Measurements from ENCODE around the gene WDR72. TPM values are rescaled to one million over a fixed set of nuclear protein-coding genes. Genes with fewer than 3 reads are reported as not detected.

WDR72 gene
- total and polyA plus RNA-seq, 7 experiments from 2014 or later: not detected

GRCh38 chr15:53681056-53681455 lies 78.4 kb downstream of the WDR72 start:
- no peaks in the 10 kb centered on the region for H3K36me3 ChIP-seq (ENCODE audit: control insufficient read depth in 2 of 3, insufficient read depth in 3 of 3, low read length in 3 of 3)
- Mint-ChIP-seq H3K4me3 (no peak overlapping the region), H3K27ac (no peak overlapping the region), H3K36me3 (no peaks in the 10 kb centered on the region), H3K4me1 (no peaks in the 10 kb centered on the region), H3K9me3 (peaks cover 0 to 7% (median 0%) of the 10 kb centered on the region in 11 donors), H3K27me3 (peaks cover 0 to 14% (median 0%) of the 10 kb centered on the region in 5 donors)
- H3K27ac ChIP-seq (ENCODE audit: low read depth, low read length): no peak overlapping the region
- CTCF ChIA-PET: no interaction called here
- no peak for ATAC-seq
- H3K27me3 ChIP-seq (ENCODE audit: control insufficient read depth in 2 of 2, insufficient read depth in 2 of 2, low read length in 2 of 2): no peaks in the 10 kb centered on the region
- H3K9me3 ChIP-seq (ENCODE audit: control insufficient read depth in 2 of 3, low read length in 3 of 3): no peaks in the 10 kb centered on the region
- no peaks in the 10 kb centered on the region for H3K4me1 ChIP-seq (ENCODE audit: control insufficient read depth in 2 of 2, insufficient read depth in 2 of 2, low read length in 2 of 2)
- POLR2A ChIA-PET: no interaction called here
- DNase-seq: no peak
- H3K4me3 ChIP-seq (ENCODE audit: low read length): no peak overlapping the region
- intact Hi-C loops (cut with micrococcal nuclease): no loop called here

DNA sequence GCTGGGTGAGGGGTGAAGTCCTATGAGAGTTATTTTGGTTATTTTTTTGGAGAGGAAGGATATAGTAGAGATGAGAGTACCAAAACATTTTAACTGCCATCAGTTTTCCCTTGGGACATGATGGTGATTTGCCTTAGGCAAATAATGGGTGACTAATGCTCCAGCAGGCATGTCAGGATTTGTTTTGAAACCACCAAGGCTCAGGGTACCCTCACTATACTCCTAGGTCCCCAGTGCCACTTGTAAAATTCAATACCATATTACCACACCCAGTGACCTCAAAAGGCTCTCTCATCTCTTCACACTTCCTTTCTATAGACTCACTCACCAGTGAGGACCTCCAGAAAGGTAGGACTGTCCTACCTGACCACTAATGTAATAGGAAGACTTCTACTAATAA lies 83.6 kb downstream of the WDR72 start:
- Mint-ChIP-seq H3K4me3 (no peak overlapping the region), H3K36me3 (no peaks in the 10 kb centered on the region), H3K27ac (no peak overlapping the region), H3K4me1 (no peaks in the 10 kb centered on the region), H3K27me3 (peaks cover 0 to 8% (median 3%) of the 10 kb centered on the region in 5 donors), H3K9me3 (peaks cover 0 to 7% (median 0%) of the 10 kb centered on the region in 11 donors)
- CTCF ChIA-PET: no interaction called here
- no peak for ATAC-seq
- no peak overlapping the region for H3K4me3 ChIP-seq (ENCODE audit: low read length)
- intact Hi-C loops (cut with micrococcal nuclease): no loop called here
- POLR2A ChIA-PET: no interaction called here
- H3K9me3 ChIP-seq (ENCODE audit: control insufficient read depth in 2 of 3, low read length in 3 of 3): no peaks in the 10 kb centered on the region
- no peaks in the 10 kb centered on the region for H3K36me3 ChIP-seq (ENCODE audit: control insufficient read depth in 2 of 3, insufficient read depth in 3 of 3, low read length in 3 of 3)
- H3K27me3 ChIP-seq (ENCODE audit: control insufficient read depth in 2 of 2, insufficient read depth in 2 of 2, low read length in 2 of 2): no peaks in the 10 kb centered on the region
- H3K27ac ChIP-seq (ENCODE audit: low read depth, low read length): no peak overlapping the region
- no peaks in the 10 kb centered on the region for H3K4me1 ChIP-seq (ENCODE audit: control insufficient read depth in 2 of 2, insufficient read depth in 2 of 2, low read length in 2 of 2)
- DNase-seq: no peak

DNA sequence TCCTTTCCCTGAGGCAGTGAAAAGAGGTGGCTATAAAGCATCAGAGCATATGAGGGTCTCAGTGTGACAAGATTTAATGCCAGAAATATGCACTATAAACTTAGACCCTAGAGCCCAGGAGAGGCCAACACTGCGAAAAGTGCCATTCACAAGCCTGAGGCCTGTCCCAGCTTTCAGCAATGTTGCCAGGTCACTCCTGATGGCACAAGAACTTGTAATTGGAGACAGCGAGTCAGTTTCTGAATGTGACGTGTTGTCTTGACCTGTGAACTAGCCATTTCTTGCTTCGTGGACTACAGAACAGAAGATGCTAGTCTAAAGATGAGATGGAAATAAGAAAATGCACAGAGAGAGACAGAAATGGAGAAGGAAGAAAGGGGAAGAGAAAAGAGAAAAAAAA lies 87.9 kb downstream of the WDR72 start:
- Mint-ChIP-seq H3K36me3 (no peaks in the 10 kb centered on the region), H3K4me1 (no peaks in the 10 kb centered on the region), H3K27me3 (peaks cover 0 to 6% (median 0%) of the 10 kb centered on the region in 5 donors), H3K4me3 (no peak overlapping the region), H3K9me3 (no peaks in the 10 kb centered on the region), H3K27ac (no peak overlapping the region)
- Histone ChIP-seq H3K36me3 (ENCODE audit: control insufficient read depth in 2 of 3, insufficient read depth in 3 of 3, low read length in 3 of 3) (no peaks in the 10 kb centered on the region), H3K4me3 (ENCODE audit: low read length) (no peak overlapping the region), H3K27ac (ENCODE audit: low read depth, low read length) (no peak overlapping the region), H3K9me3 (ENCODE audit: control insufficient read depth in 2 of 3, low read length in 3 of 3) (no peaks in the 10 kb centered on the region), H3K4me1 (ENCODE audit: control insufficient read depth in 2 of 2, insufficient read depth in 2 of 2, low read length in 2 of 2) (no peaks in the 10 kb centered on the region), H3K27me3 (ENCODE audit: control insufficient read depth in 2 of 2, insufficient read depth in 2 of 2, low read length in 2 of 2) (no peaks in the 10 kb centered on the region)
- intact Hi-C loops (cut with micrococcal nuclease): no loop called here
- ATAC-seq (no peak), DNase-seq (no peak)
- POLR2A ChIA-PET: no interaction called here
- CTCF ChIA-PET: no interaction called here

DNA sequence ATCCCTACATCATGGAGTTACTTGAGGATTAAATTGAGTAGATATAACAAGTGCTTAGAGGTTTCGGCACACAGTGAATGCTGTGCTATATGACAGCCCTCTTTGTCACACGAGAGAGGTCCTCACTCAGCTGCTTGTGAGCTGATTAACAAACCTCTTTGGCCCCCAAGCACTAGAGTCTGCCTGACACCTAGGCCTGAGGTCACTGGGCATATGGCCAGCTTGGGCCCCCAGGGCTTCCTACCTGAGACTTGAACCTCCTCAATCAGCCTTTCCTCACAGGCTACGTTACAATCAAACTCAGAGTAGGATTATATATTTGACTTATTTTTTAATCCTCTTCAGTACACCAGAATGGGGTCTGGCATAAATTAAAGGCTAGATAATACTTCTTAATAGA lies 88.8 kb downstream of the WDR72 start:
- Histone ChIP-seq H3K27ac (ENCODE audit: low read depth, low read length) (no peak overlapping the region), H3K36me3 (ENCODE audit: control insufficient read depth in 2 of 3, insufficient read depth in 3 of 3, low read length in 3 of 3) (no peaks in the 10 kb centered on the region), H3K9me3 (ENCODE audit: control insufficient read depth in 2 of 3, low read length in 3 of 3) (no peaks in the 10 kb centered on the region), H3K4me1 (ENCODE audit: control insufficient read depth in 2 of 2, insufficient read depth in 2 of 2, low read length in 2 of 2) (no peaks in the 10 kb centered on the region), H3K27me3 (ENCODE audit: control insufficient read depth in 2 of 2, insufficient read depth in 2 of 2, low read length in 2 of 2) (no peaks in the 10 kb centered on the region), H3K4me3 (ENCODE audit: low read length) (no peak overlapping the region)
- Mint-ChIP-seq H3K36me3 (no peaks in the 10 kb centered on the region), H3K27me3 (peaks cover 0 to 6% (median 0%) of the 10 kb centered on the region in 5 donors), H3K4me1 (no peaks in the 10 kb centered on the region), H3K9me3 (no peaks in the 10 kb centered on the region), H3K27ac (no peak overlapping the region), H3K4me3 (no peak overlapping the region)
- CTCF ChIA-PET: no interaction called here
- intact Hi-C loops (cut with micrococcal nuclease): no loop called here
- POLR2A ChIA-PET: no interaction called here
- DNase-seq: no peak
- ATAC-seq: no peak

GRCh38 chr15:53665930-53666329 lies 93.5 kb downstream of the WDR72 start:
- no peaks in the 10 kb centered on the region for H3K36me3 ChIP-seq (ENCODE audit: control insufficient read depth in 2 of 3, insufficient read depth in 3 of 3, low read length in 3 of 3)
- intact Hi-C loops (cut with micrococcal nuclease): no loop called here
- POLR2A ChIA-PET: no interaction called here
- no peaks in the 10 kb centered on the region for H3K27me3 ChIP-seq (ENCODE audit: control insufficient read depth in 2 of 2, insufficient read depth in 2 of 2, low read length in 2 of 2)
- H3K27ac Mint-ChIP-seq: no peak overlapping the region
- H3K27me3 Mint-ChIP-seq: peaks cover 0 to 6% (median 0%) of the 10 kb centered on the region in 5 donors
- H3K27ac ChIP-seq (ENCODE audit: low read depth, low read length): no peak overlapping the region
- H3K36me3 Mint-ChIP-seq: no peaks in the 10 kb centered on the region
- H3K4me1 ChIP-seq (ENCODE audit: control insufficient read depth in 2 of 2, insufficient read depth in 2 of 2, low read length in 2 of 2): no peaks in the 10 kb centered on the region
- CTCF ChIA-PET: no interaction called here
- H3K9me3 Mint-ChIP-seq: no peaks in the 10 kb centered on the region
- H3K4me1 Mint-ChIP-seq: no peaks in the 10 kb centered on the region
- H3K4me3 ChIP-seq (ENCODE audit: low read length): no peak overlapping the region
- DNase-seq: no peak
- H3K9me3 ChIP-seq (ENCODE audit: control insufficient read depth in 2 of 3, low read length in 3 of 3): no peaks in the 10 kb centered on the region
- H3K4me3 Mint-ChIP-seq: no peak overlapping the region
- ATAC-seq: no peak

GRCh38 chr15:53658827-53659555 lies 100.5 kb downstream of the WDR72 start:
- intact Hi-C loops (cut with micrococcal nuclease): no loop called here
- ChIA-PET POLR2A (no interaction called here), CTCF (no interaction called here)
- no peak for ATAC-seq
- H3K36me3 ChIP-seq (ENCODE audit: control insufficient read depth in 2 of 3, insufficient read depth in 3 of 3, low read length in 3 of 3): no peaks in the 10 kb centered on the region
- Mint-ChIP-seq H3K36me3 (no peaks in the 10 kb centered on the region), H3K27me3 (peaks cover 0 to 4% (median 0%) of the 10 kb centered on the region in 5 donors), H3K27ac (no peak overlapping the region), H3K4me1 (no peaks in the 10 kb centered on the region), H3K4me3 (no peak overlapping the region), H3K9me3 (peaks cover 0 to 2% (median 0%) of the 10 kb centered on the region in 11 donors)
- H3K9me3 ChIP-seq (ENCODE audit: control insufficient read depth in 2 of 3, low read length in 3 of 3): no peaks in the 10 kb centered on the region
- H3K4me1 ChIP-seq (ENCODE audit: control insufficient read depth in 2 of 2, insufficient read depth in 2 of 2, low read length in 2 of 2): no peaks in the 10 kb centered on the region
- no peak overlapping the region for H3K27ac ChIP-seq (ENCODE audit: low read depth, low read length)
- no peak overlapping the region for H3K4me3 ChIP-seq (ENCODE audit: low read length)
- H3K27me3 ChIP-seq (ENCODE audit: control insufficient read depth in 2 of 2, insufficient read depth in 2 of 2, low read length in 2 of 2): no peaks in the 10 kb centered on the region
- no peak for DNase-seq

- DNase-seq (no peak), ATAC-seq (no peak)
- Mint-ChIP-seq H3K4me3 (no peak overlapping the region), H3K27me3 (peaks cover 0 to 4% (median 0%) of the 10 kb centered on the region in 5 donors), H3K4me1 (no peaks in the 10 kb centered on the region), H3K36me3 (no peaks in the 10 kb centered on the region), H3K27ac (no peak overlapping the region), H3K9me3 (peaks cover 0 to 2% (median 0%) of the 10 kb centered on the region in 11 donors)
- intact Hi-C loops (cut with micrococcal nuclease): no loop called here
- no peak overlapping the region for H3K4me3 ChIP-seq (ENCODE audit: low read length)
- no peaks in the 10 kb centered on the region for H3K36me3 ChIP-seq (ENCODE audit: control insufficient read depth in 2 of 3, insufficient read depth in 3 of 3, low read length in 3 of 3)
- ChIA-PET POLR2A (no interaction called here), CTCF (no interaction called here)
- H3K4me1 ChIP-seq (ENCODE audit: control insufficient read depth in 2 of 2, insufficient read depth in 2 of 2, low read length in 2 of 2): no peaks in the 10 kb centered on the region
- no peaks in the 10 kb centered on the region for H3K27me3 ChIP-seq (ENCODE audit: control insufficient read depth in 2 of 2, insufficient read depth in 2 of 2, low read length in 2 of 2)
- H3K27ac ChIP-seq (ENCODE audit: low read depth, low read length): no peak overlapping the region
- no peaks in the 10 kb centered on the region for H3K9me3 ChIP-seq (ENCODE audit: control insufficient read depth in 2 of 3, low read length in 3 of 3)
Measured at GRCh38 chr15:53658255-53658654, 101.2 kb downstream of the WDR72 start.
